GM12864 (cell line): ENCODE results near the gene ANKHD1.

Experiments
- DNase-seq: peaks from one replicate; pipeline ENCODE4 v3.0.0-alpha.2; 2011; ENCODE audit warnings: low read depth
- H3K4me3 ChIP-seq: 2 replicates; pipeline ENCODE4 v1.5.1; 2011; ENCODE audit warnings: mild to moderate bottlenecking, low read depth, low read length, control low read depth
- TF ChIP-seq, protein P1 (sequence below): IDR thresholded peaks from 2 replicates; pipeline ENCODE4 v1.5.1; 2011; ENCODE audit warnings: low read depth, mild to moderate bottlenecking, moderate library complexity, low read length, control low read depth, inconsistent platforms; ENCODE audit errors: missing control alignments

Gene ANKHD1

GRCh38 chr5:140567136-140567818 is 165.6 kb downstream of the ANKHD1 start:
- TF ChIP-seq, protein P1, sequence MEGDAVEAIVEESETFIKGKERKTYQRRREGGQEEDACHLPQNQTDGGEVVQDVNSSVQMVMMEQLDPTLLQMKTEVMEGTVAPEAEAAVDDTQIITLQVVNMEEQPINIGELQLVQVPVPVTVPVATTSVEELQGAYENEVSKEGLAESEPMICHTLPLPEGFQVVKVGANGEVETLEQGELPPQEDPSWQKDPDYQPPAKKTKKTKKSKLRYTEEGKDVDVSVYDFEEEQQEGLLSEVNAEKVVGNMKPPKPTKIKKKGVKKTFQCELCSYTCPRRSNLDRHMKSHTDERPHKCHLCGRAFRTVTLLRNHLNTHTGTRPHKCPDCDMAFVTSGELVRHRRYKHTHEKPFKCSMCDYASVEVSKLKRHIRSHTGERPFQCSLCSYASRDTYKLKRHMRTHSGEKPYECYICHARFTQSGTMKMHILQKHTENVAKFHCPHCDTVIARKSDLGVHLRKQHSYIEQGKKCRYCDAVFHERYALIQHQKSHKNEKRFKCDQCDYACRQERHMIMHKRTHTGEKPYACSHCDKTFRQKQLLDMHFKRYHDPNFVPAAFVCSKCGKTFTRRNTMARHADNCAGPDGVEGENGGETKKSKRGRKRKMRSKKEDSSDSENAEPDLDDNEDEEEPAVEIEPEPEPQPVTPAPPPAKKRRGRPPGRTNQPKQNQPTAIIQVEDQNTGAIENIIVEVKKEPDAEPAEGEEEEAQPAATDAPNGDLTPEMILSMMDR, result no peak
- DNase-seq, result no peak
- no peak overlapping the region for H3K4me3 ChIP-seq

DNA sequence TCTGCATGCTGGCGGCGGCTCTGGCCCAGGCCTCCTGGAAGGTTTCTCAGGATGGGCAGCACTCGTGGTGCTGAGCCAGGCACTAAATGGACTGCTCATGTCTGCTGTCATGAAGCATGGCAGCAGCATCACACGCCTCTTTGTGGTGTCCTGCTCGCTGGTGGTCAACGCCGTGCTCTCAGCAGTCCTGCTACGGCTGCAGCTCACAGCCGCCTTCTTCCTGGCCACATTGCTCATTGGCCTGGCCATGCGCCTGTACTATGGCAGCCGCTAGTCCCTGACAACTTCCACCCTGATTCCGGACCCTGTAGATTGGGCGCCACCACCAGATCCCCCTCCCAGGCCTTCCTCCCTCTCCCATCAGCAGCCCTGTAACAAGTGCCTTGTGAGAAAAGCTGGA is 166.2 kb downstream of the ANKHD1 start:
- H3K4me3 ChIP-seq, result no peak overlapping the region
- no peak for DNase-seq
- TF ChIP-seq, protein P1, result no peak

DNA sequence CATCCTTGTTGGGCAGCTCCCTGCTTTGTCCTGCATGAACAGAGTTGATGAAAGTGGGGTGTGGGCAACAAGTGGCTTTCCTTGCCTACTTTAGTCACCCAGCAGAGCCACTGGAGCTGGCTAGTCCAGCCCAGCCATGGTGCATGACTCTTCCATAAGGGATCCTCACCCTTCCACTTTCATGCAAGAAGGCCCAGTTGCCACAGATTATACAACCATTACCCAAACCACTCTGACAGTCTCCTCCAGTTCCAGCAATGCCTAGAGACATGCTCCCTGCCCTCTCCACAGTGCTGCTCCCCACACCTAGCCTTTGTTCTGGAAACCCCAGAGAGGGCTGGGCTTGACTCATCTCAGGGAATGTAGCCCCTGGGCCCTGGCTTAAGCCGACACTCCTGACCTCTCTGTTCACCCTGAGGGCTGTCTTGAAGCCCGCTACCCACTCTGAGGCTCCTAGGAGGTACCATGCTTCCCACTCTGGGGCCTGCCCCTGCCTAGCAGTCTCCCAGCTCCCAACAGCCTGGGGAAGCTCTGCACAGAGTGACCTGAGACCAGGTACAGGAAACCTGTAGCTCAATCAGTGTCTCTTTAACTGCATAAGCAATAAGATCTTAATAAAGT is 166.9 kb downstream of the ANKHD1 start:
- no peak for DNase-seq
- TF ChIP-seq, protein P1, result no peak
- H3K4me3 ChIP-seq, result no peak overlapping the region

DNA sequence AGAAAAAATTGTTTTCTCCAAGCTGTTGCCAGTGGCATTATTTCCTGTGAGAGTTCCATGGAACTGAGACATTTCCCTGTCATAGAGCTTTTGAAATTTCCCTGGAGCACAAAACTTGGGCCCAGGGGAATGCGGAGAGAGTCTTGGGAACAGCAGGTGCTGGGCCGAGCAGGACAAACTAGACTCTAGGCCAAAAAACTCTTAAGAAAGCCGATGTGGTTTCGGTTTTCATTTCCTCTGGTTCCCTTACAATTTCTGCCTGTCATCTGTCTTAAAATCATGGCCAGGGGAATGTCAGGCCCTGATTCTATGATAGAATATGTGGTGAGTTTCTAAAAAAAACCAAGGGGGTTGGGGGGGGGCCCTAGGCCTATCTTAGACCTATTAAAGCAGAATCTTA is 167.6 kb downstream of the ANKHD1 start:
- TF ChIP-seq, protein P1, result no peak
- H3K4me3 ChIP-seq, result no peak overlapping the region; the same call in 1 of the 2 replicates
- no peak for DNase-seq

- no peak overlapping the region for H3K4me3 ChIP-seq
- no peak for DNase-seq
Observed at GRCh38 chr5:140570058-140570457, 168.4 kb downstream of the ANKHD1 start.

DNA sequence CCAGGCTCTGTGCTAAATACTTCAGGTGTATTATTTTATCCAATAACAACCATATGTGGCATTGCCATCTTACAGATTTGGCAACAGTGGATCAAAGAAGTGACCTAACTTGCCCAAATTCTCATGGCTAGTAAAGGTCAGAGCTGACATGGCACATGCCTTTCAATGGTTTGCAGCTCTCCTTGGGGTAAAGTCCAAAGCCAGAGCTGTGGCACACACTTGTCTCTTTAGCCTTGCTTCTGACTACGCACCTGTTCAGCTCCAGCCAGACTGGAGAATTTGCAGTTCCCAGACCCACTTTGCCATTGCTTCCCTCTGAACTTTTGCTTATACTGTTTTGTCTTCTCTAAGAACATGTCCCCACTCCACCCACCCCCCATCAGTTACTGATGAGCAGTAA is 168.9 kb downstream of the ANKHD1 start:
- TF ChIP-seq, protein P1, result no peak
- DNase-seq, result no peak
- no peak overlapping the region for H3K4me3 ChIP-seq

More at GRCh38 chr5:140570058-140570457, 168.4 kb downstream of the ANKHD1 start:
- TF ChIP-seq, protein P1, result no peak

DNA sequence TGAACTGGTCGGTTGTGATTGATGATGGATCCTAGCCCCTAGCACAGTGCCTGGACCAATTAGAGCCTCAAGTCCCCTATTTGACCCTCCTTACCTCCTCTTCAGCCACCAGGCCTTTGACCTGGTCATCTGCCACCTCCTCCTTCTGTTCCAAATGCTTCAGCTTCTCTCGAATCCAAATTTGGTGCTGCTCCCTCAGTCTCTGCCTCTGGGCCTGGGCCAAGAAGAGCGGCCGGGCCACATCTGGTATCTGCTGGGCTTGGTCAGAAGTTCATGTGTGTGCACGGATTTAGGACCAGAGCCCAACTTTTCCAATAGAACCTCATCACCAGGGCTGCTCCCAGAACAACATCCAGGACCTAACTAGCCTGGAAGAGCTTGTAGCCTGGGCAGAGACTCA is 169.5 kb downstream of the ANKHD1 start:
- TF ChIP-seq, protein P1, result no peak
- DNase-seq, result no peak
- no peak overlapping the region for H3K4me3 ChIP-seq
